ENCODE measurements around the gene TCERG1L.
"Not testable (repeated sequence)": the region's sequence is repeated elsewhere in the genome, so short reads cannot be mapped to it uniquely, and the experiment has no call there.

DNA sequence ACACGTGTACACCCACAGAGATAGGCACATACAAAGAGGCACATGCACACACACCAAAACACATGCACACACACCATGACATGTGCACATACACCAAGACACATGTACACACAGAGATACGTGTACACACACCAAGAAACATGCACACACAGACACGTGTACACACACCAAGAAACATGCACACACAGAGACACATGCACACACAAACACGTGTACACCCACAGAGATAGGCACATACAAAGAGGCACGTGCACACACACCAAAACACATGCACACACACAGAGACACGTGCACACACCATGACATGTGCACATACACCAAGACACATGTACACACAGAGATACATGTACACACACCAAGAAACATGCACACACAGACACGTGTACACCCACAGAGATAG, 135.2 kb downstream of the TCERG1L start:
- not testable (repeated sequence) for TF ChIP-seq POLR2AphosphoS5 (IDR thresholded peaks at IDR 0.05; ENCODE audit: low read depth, low read length); CTCF (IDR thresholded peaks at IDR 0.05)

Measured in Panc1 (cell line).